MCF 10A (cell line): ENCODE results near the gene HPCA. TPM values are rescaled to one million over a fixed set of nuclear protein-coding genes. Genes with fewer than 3 reads are reported as not detected.

Source experiments
- BruUV-seq: library from RNA; stranded (reverse); fragments of 400-500 nt; replicated peaks from 2 replicates; lab custom pipeline; 2021; lab: Mats Ljungman, UMichigan
- CTCF ChIA-PET: fragments of 300-600 bp; sonication (Branson Sonifier 250); formaldehyde crosslinking; extraction: SDS; loops from one replicate; lab custom pipeline; 2021; ENCODE audit warnings: antibody characterized with exemption, inconsistent platforms; lab: Yijun Ruan, JAX
- POLR2A ChIA-PET: fragments of 300-600, 350-650 bp; sonication (Branson Sonifier 250); formaldehyde crosslinking; extraction: SDS; loops from one replicate; lab custom pipeline; 2020; ENCODE audit warnings: antibody characterized with exemption, inconsistent platforms; lab: Yijun Ruan, JAX
- DNase-seq: peaks from one replicate; pipeline ENCODE4 v3.0.0-alpha.2; 2018; ENCODE audit not compliant: unreplicated experiment
- H3K27ac Mint-ChIP-seq: one replicate; pipeline ENCODE4 v1.8.0; 2022; ENCODE audit warnings: mild to moderate bottlenecking, low read depth, mixed read lengths; ENCODE audit not compliant: unreplicated experiment
- H3K27me3 Mint-ChIP-seq: one replicate; pipeline ENCODE4 v1.8.0; 2022; ENCODE audit warnings: mixed read lengths; ENCODE audit not compliant: insufficient read depth, unreplicated experiment
- H3K36me3 Mint-ChIP-seq: one replicate; pipeline ENCODE4 v1.8.0; 2022; ENCODE audit warnings: mild to moderate bottlenecking, moderate library complexity, mixed read lengths; ENCODE audit not compliant: insufficient read depth, unreplicated experiment
- H3K4me1 Mint-ChIP-seq: one replicate; pipeline ENCODE4 v1.8.0; 2022; ENCODE audit warnings: mixed read lengths; ENCODE audit not compliant: insufficient read depth, unreplicated experiment
- H3K4me3 Mint-ChIP-seq: one replicate; pipeline ENCODE4 v1.8.0; 2022; ENCODE audit warnings: mild to moderate bottlenecking, moderate library complexity, mixed read lengths; ENCODE audit not compliant: unreplicated experiment
- H3K9me3 Mint-ChIP-seq: one replicate; pipeline ENCODE4 v1.8.0; 2022; ENCODE audit warnings: mixed read lengths; ENCODE audit not compliant: unreplicated experiment
- intact Hi-C: fragments of 100-400 bp; cut with micrococcal nuclease; formaldehyde crosslinking; loops from 2 replicates; pipeline ENCODE4 v1.14.1; 2022
- total RNA-seq: library from RNA; stranded (reverse); gene quantifications from 2 replicates; pipeline ENCODE4 v1.2.3, GENCODE V29; 2022
- TF ChIP-seq, protein P1 (sequence below): fragments of 200-600 bp; IDR thresholded peaks from one replicate; pipeline ENCODE4 v1.8.0; 2022; ENCODE audit warnings: antibody characterized with exemption, mild to moderate bottlenecking; ENCODE audit not compliant: unreplicated experiment

The HPCA gene
- total RNA-seq, 1 experiment from 2014 or later = not detected

DNA sequence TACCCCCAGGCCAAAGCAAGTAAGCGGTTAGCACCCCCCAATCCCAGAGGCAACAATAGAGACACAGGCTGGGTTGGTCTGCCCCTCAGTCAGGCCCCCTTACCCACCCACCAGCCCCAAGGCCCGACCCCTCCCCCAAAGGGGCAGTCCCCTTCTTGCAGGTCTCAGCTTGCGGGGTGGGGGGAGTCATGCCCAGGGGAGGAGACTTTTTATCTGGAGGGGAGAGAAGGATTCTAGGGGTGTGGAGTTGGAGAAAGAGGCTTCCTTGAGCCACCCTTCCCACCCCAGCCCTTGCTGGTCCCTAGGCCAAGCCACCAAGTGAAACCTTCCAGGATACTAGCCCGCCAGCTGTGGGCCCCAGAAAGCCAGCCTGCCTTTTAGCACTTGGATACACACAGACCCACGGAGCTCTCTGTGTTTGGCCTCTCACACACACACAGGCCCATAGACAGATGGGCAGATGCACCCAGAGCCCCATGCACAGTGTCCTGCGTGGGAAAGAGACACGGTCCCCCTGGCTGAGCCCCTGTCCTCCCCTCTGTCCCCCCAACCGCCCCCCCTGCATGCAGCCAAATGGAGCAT is 7.8 kb downstream of the HPCA start:
- H3K4me1 Mint-ChIP-seq = no peaks in the 10 kb centered on the region
- peaks cover 40% of the 10 kb centered on the region for H3K27me3 Mint-ChIP-seq
- BruUV-seq = no TSS peak
- no peak for DNase-seq
- POLR2A ChIA-PET = no interaction called here
- TF ChIP-seq, protein P1, sequence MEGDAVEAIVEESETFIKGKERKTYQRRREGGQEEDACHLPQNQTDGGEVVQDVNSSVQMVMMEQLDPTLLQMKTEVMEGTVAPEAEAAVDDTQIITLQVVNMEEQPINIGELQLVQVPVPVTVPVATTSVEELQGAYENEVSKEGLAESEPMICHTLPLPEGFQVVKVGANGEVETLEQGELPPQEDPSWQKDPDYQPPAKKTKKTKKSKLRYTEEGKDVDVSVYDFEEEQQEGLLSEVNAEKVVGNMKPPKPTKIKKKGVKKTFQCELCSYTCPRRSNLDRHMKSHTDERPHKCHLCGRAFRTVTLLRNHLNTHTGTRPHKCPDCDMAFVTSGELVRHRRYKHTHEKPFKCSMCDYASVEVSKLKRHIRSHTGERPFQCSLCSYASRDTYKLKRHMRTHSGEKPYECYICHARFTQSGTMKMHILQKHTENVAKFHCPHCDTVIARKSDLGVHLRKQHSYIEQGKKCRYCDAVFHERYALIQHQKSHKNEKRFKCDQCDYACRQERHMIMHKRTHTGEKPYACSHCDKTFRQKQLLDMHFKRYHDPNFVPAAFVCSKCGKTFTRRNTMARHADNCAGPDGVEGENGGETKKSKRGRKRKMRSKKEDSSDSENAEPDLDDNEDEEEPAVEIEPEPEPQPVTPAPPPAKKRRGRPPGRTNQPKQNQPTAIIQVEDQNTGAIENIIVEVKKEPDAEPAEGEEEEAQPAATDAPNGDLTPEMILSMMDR = no peak
- H3K36me3 Mint-ChIP-seq = no peaks in the 10 kb centered on the region
- H3K9me3 Mint-ChIP-seq = no peaks in the 10 kb centered on the region
- CTCF ChIA-PET = interaction anchor here (0.6 kb wide), 2 partner anchors 123 to 373 kb away, joined by 3 read pairs; no protein-coding TSS in a partner anchor
- H3K27ac Mint-ChIP-seq = no peak overlapping the region
- no peak overlapping the region for H3K4me3 Mint-ChIP-seq
- intact Hi-C loops = no loop called here

DNA sequence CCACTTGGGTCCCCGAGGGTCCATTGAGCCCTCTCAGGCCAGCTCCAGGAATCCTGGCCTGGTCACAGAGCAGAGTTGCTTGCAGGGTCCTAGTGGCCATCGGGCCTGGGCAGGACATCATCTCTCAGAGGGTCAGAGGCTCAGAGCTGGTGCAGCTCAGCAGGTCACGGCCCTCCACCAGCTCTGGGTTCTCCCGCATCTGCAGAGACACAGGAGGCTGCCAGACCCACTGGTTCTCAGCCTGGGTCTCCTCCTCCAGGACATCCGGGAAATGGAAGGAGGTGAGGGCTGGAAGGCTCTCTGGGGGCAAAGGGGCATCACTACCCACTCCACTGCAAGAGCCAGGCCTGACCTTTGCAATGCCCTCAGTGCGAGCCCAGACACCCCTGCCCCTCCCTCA is 8.4 kb downstream of the HPCA start:
- ChIA-PET CTCF (interaction anchor here (0.6 to 0.9 kb wide), 2 partner anchors 23 to 1690 kb away, joined by 3 to 5 read pairs; no protein-coding TSS in a partner anchor), POLR2A (no interaction called here)
- H3K27me3 Mint-ChIP-seq = peaks cover 40% of the 10 kb centered on the region
- H3K4me1 Mint-ChIP-seq = no peaks in the 10 kb centered on the region
- no peak overlapping the region for H3K27ac Mint-ChIP-seq
- intact Hi-C loops = no loop called here
- no peaks in the 10 kb centered on the region for H3K9me3 Mint-ChIP-seq
- TF ChIP-seq, protein P1 = no peak
- DNase-seq = no peak
- BruUV-seq = no TSS peak
- H3K4me3 Mint-ChIP-seq = no peak overlapping the region
- H3K36me3 Mint-ChIP-seq = no peaks in the 10 kb centered on the region

DNA sequence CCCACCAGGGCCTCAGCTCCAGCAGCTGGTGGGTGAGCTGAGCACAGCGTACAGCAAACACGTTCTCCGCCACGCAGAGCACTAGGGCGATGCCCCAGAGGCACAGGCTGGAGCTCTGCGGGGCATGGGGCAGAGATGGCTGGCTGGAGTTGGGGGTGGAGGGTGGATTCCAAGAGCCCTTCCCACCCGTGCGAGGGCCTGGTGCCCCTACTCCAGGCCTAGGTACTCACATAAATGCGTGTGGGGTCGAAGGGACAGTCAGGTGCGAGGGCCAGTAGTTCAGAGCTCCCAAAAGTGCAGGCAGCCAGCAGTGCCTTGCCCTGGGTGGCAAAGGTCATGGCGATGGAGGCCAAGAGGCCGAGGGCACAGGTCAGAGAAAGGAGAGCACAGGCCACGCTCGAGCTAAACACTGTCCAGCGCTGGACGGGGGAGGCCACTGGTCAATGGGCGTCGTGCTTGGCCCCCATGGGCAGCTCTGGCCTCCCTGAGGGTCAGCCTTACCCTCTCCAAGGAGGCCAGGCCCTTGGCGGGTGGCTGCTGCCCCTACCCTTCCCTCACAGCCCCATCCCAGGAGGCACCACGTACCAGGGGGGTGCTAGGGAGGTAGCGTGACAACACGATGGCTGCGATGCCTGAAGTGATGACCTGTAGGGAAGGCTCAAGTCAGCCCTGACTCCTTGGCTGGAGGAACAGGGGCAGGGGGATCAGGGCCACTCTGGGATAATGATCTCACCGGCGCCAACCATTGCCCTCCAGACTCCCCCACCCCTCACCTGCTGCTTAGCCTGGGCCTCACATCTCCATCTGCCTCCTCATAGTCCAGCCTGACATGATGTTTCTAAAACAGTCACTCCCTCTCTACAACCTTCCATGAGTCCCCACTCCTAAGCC is 9.3 kb downstream of the HPCA start:
- no peak overlapping the region for H3K4me3 Mint-ChIP-seq
- H3K27ac Mint-ChIP-seq = no peak overlapping the region
- intact Hi-C loops = no loop called here
- TF ChIP-seq, protein P1 = no peak
- CTCF ChIA-PET = interaction anchor here (0.6 to 1.5 kb wide), 5 partner anchors 19 to 1691 kb away, joined by 3 to 5 read pairs (median 3); no protein-coding TSS in a partner anchor
- no peak for DNase-seq
- no peaks in the 10 kb centered on the region for H3K4me1 Mint-ChIP-seq
- H3K9me3 Mint-ChIP-seq = no peaks in the 10 kb centered on the region
- no TSS peak for BruUV-seq
- H3K36me3 Mint-ChIP-seq = no peaks in the 10 kb centered on the region
- POLR2A ChIA-PET = no interaction called here
- peaks cover 31% of the 10 kb centered on the region for H3K27me3 Mint-ChIP-seq

DNA sequence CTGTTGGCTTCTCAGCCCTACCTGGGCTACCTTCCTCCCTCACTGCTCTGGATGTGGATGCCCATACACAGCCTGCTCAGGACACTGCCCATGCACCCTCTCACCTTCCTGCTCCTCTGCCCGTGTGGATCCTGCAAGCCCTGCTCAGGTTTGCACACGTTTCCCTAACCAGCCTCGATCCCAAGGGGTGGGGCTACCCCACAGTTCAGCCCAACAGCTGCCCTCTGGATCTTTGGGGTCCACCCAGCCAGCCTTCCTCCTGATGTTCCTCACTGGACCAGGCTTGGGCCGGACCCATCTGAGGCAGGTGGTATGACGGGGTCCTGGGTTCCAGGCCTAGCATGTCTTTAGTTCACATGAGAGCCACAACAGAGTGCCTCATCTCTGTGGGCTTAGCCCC is 10.2 kb downstream of the HPCA start:
- TF ChIP-seq, protein P1 = no peak
- Mint-ChIP-seq H3K36me3 (no peaks in the 10 kb centered on the region), H3K4me3 (no peak overlapping the region), H3K27ac (no peak overlapping the region), H3K4me1 (no peaks in the 10 kb centered on the region), H3K27me3 (peaks cover 22% of the 10 kb centered on the region), H3K9me3 (no peaks in the 10 kb centered on the region)
- CTCF ChIA-PET = interaction anchor here (1.1 to 1.5 kb wide), 3 partner anchors 19 to 23 kb away, joined by 3 to 6 read pairs (median 4); no protein-coding TSS in a partner anchor
- intact Hi-C loops = no loop called here
- no TSS peak for BruUV-seq
- POLR2A ChIA-PET = no interaction called here
- DNase-seq = no peak
